HK-2 (cell line): Measurements from ENCODE around the gene MRTO4.

Experiments used
- DNase-seq: peaks from one replicate; pipeline ENCODE4 v3.0.0-alpha.2; 2018; ENCODE audit not compliant: unreplicated experiment

Gene MRTO4

DNA sequence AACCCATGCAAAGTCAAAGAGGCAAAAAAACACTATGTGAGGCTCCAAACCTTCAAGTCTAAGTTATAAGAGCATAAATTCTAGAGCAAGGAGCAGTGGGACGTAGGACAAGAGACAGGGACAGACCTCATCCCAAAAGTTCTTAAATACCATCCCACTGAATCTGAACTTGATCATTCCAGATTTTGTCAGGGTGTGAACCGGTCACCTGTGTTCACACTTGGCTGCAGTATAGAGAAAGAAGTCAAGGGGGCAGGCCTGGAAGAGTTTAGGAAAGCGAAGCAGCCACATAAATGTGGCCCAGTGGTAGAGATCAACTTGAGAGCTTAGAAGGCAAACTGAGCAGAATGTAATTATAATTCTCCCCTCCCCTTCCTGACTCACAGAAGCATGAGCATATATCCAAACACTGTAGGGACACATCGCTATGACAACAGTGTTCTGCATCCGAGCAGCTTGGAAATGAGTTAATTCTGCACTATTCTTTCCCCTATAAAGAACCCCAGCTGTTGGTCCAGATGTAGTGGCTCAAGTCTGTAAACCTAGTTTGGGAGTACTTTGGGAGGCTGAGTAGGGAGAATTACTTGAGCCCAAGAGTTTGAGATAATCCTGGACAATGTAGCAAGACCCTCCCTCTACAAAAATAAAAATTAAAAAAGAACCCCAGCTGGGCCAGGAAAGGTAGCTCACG lies 57.7 kb downstream of the MRTO4 start:
- DNase-seq = no peak
